Vagina (tissue), 2 donors: Measurements from ENCODE around the gene HM13. TPM values are rescaled to one million over a fixed set of nuclear protein-coding genes. Genes with fewer than 3 reads are reported as not detected.
"Not testable (repeated sequence)": the region's sequence is repeated elsewhere in the genome, so short reads cannot be mapped to it uniquely, and the experiment has no call there.

ENCODE experiments used
- DNase-seq, 2 donors: peaks; one replicate each; pipeline ENCODE4 v3.0.0-alpha.2; 2017; ENCODE audit errors: extremely low spot score in 2 of 2
- H3K27ac ChIP-seq: fragments of 200-600 bp; sonication (generic); one replicate; pipeline ENCODE4 v1.5.1; 2019
- H3K27me3 ChIP-seq: fragments of 200-600 bp; sonication (generic); one replicate; pipeline ENCODE4 v1.5.1; 2019
- H3K36me3 ChIP-seq, 2 donors: fragments of 200-600 bp; sonication (generic); one replicate each; pipeline ENCODE4 v1.5.1; 2017 to 2019
- H3K4me1 ChIP-seq: fragments of 200-600 bp; sonication (generic); one replicate; pipeline ENCODE4 v1.5.1; 2019
- H3K4me3 ChIP-seq, 2 donors: fragments of 200-600 bp; sonication (generic); 1 replicate in 1 of 2; 2 replicates in 1 of 2; pipeline ENCODE4 v1.5.1; 2016 to 2019
- H3K9me3 ChIP-seq: fragments of 200-600 bp; sonication (generic); one replicate; pipeline ENCODE4 v1.5.1; 2019
- POLR2A ChIP-seq, 2 donors: fragments of 450-650 bp; IDR thresholded peaks; one replicate each; pipeline ENCODE4 v1.6.1; 2017; ENCODE audit warnings: antibody characterized with exemption in 2 of 2, mild to moderate bottlenecking in 2 of 2, moderate library complexity in 2 of 2
- POLR2AphosphoS5 ChIP-seq, 2 donors: sonication (generic); formaldehyde crosslinking; IDR thresholded peaks; one replicate each; pipeline ENCODE4 v1.9.0; 2017; ENCODE audit warnings: antibody characterized with exemption in 2 of 2, mild to moderate bottlenecking in 2 of 2, low read depth in 1 of 2; ENCODE audit not compliant: insufficient read depth in 1 of 2
- intact Hi-C: fragments of 100-400 bp; cut with DNase I; formaldehyde crosslinking; loops from one replicate; pipeline ENCODE4 v1.15.1; 2023
- total RNA-seq: library from RNA; depleted of rRNA; stranded (reverse); fragments of >200 nt; gene quantifications from one replicate; pipeline ENCODE4 v1.2.3, GENCODE V29; 2016
- TF ChIP-seq, protein P1 (sequence below), 3 experiments: fragments of 450-650 bp in 2 of 3; fragments of 200-600 bp in 1 of 3; sonication (generic) in 1 of 3; IDR thresholded peaks; one replicate each; pipeline ENCODE4 v1.5.1; 2017 to 2019; ENCODE audit warnings: antibody characterized with exemption in 3 of 3, mild to moderate bottlenecking in 2 of 3, moderate library complexity in 2 of 3

HM13 gene, protein sequence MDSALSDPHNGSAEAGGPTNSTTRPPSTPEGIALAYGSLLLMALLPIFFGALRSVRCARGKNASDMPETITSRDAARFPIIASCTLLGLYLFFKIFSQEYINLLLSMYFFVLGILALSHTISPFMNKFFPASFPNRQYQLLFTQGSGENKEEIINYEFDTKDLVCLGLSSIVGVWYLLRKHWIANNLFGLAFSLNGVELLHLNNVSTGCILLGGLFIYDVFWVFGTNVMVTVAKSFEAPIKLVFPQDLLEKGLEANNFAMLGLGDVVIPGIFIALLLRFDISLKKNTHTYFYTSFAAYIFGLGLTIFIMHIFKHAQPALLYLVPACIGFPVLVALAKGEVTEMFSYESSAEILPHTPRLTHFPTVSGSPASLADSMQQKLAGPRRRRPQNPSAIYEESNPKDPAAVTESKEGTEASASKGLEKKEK
- 77.8 TPM for total RNA-seq

DNA sequence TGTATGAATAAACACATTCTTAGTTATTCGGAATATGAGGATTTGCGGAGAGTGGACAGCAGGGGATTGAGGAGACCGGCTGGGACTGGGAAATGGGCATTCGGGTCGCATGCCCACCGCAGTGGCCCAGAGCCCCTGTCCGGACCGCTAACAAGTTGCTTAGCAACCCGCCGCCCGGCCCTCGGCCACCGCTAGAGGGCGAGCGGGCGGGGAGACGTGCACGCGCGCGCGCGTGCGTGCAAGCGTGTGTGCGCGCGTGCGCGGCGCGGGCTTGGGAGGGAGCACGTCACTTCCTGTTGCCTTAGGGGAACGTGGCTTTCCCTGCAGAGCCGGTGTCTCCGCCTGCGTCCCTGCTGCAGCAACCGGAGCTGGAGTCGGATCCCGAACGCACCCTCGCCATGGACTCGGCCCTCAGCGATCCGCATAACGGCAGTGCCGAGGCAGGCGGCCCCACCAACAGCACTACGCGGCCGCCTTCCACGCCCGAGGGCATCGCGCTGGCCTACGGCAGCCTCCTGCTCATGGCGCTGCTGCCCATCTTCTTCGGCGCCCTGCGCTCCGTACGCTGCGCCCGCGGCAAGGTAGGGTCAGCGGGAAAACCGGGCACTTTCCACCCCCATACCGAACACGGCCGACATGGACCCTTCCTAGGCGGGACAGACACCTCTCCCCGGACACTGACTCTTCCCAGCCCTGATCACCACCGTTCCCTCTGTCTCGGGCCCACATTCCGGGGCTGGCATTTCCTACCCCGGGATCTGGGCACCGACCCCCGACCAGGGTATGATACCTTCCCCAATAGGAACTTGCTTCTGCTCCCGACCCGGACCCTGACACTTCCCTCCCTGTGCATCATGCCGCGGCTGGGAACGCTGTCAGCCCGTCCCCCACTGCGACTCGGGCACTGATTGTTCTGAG, at the start of gene HM13:
Gene HM13 (plus strand): TSS at position 289 of the 918 bp plus-strand sequence. CDS start 110 bp downstream, at position 399.
- Histone ChIP-seq H3K27me3 (no peaks in the 10 kb centered on the region), H3K4me1 (peaks cover 36% of the 10 kb centered on the region)

DNA sequence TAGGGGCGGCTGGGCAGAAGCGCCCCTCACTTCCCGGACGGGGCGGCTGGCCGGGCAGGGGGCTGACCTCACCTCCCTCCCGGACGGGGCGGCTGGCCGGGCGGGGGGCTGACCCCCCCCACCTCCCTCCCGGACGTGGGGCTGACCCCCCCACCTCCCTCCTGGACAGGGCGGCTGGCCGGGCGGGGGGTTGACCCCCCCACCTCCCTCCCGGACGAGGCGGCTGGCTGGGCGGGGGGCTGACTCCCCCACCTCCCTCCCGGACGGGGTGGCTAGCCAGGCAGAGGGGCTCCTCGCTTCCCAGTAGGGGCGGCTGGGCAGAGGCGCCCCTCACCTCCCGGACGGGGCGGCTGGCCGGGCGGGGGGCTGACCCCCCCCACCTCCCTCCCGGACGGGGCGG, 43.3 kb upstream of the HM13 start:
- peaks cover 18% of the 10 kb centered on the region for H3K4me1 ChIP-seq
- DNase-seq, H3K9me3 ChIP-seq, H3K4me3 ChIP-seq, H3K27me3 ChIP-seq, H3K27ac ChIP-seq, H3K36me3 ChIP-seq, intact Hi-C loops: not testable (repeated sequence)

More for the DNA sequence above, at the start of gene HM13:
- Histone ChIP-seq H3K27ac (peak within 1 kb of the TSS; percentile 72), H3K9me3 (no peaks in the 10 kb centered on the region), H3K4me3 (peak within 1 kb of the TSS; percentile 86 to 87), H3K36me3 (no peaks in the 10 kb centered on the region)
- TF ChIP-seq POLR2A (IDR thresholded peaks at IDR 0.05) = peak in 1 of 2 donors; percentile 34
- TF ChIP-seq, protein P1, sequence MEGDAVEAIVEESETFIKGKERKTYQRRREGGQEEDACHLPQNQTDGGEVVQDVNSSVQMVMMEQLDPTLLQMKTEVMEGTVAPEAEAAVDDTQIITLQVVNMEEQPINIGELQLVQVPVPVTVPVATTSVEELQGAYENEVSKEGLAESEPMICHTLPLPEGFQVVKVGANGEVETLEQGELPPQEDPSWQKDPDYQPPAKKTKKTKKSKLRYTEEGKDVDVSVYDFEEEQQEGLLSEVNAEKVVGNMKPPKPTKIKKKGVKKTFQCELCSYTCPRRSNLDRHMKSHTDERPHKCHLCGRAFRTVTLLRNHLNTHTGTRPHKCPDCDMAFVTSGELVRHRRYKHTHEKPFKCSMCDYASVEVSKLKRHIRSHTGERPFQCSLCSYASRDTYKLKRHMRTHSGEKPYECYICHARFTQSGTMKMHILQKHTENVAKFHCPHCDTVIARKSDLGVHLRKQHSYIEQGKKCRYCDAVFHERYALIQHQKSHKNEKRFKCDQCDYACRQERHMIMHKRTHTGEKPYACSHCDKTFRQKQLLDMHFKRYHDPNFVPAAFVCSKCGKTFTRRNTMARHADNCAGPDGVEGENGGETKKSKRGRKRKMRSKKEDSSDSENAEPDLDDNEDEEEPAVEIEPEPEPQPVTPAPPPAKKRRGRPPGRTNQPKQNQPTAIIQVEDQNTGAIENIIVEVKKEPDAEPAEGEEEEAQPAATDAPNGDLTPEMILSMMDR (IDR thresholded peaks at IDR 0.05) = peak; percentile 97 to 99 (median 98)
- TF ChIP-seq POLR2AphosphoS5 (IDR thresholded peaks at IDR 0.05; ENCODE audit: insufficient read depth in 1 of 2, low read depth in 1 of 2) = peak in 1 of 2 donors; percentile 82
- intact Hi-C loops = loop anchor here (5.0 kb wide), 1 partner anchor 52 kb away; no protein-coding TSS in a partner anchor
- no peak for DNase-seq

DNA sequence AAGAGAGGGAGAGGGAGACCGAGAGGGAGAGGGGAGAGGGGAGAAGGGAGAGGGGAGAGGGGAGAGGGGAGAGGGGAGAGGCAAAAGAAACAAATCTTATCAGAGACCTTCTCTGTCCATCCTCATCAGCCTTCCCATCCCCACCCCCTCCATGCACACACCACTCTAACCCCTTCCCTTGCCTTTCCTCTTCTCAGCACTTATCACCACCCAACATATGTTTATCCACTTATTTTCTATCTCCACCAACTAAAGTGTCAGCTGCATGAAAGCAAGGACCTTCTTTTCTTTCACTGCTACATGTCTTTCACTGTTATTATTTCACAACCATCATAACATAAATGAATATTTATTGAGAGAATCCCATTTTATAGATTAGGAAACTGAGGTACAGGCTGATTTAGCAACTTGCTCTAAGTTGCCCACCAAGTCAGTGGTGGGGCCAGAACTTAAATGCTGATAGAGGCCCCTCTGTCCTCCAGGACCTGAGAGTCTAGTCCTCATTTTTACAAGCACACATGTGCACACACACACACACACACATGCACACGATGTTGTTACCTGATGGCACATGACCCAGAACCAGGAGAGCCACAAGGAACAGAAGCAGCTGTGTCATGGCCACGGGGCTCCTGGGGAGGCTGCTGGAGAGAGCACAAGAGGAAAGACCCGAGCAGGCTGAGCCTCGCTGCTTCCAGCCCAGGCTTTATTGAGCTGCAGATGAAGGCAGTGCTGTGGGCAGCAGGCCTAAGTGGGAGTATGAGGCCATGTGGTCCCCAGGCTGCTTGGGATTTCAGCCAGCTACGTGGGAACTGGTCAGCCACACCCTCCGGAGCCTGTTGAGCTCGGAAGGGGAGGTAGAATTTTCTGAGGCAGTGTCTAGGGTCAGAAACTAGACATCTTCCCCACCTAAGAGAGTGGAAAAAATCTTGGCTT, 41.6 kb upstream of the HM13 start:
- Histone ChIP-seq H3K36me3 (no peaks in the 10 kb centered on the region), H3K27ac (peak overlapping the region; percentile 90), H3K4me1 (peaks cover 24% of the 10 kb centered on the region), H3K4me3 (no peak overlapping the region), H3K9me3 (no peaks in the 10 kb centered on the region), H3K27me3 (no peaks in the 10 kb centered on the region)
- TF ChIP-seq, protein P1 (IDR thresholded peaks at IDR 0.05) = no peak
- TF ChIP-seq POLR2AphosphoS5 (IDR thresholded peaks at IDR 0.05; ENCODE audit: insufficient read depth in 1 of 2, low read depth in 1 of 2) (no peak), POLR2A (IDR thresholded peaks at IDR 0.05) (no peak)
- intact Hi-C loops = no loop called here
- DNase-seq = no peak

DNA sequence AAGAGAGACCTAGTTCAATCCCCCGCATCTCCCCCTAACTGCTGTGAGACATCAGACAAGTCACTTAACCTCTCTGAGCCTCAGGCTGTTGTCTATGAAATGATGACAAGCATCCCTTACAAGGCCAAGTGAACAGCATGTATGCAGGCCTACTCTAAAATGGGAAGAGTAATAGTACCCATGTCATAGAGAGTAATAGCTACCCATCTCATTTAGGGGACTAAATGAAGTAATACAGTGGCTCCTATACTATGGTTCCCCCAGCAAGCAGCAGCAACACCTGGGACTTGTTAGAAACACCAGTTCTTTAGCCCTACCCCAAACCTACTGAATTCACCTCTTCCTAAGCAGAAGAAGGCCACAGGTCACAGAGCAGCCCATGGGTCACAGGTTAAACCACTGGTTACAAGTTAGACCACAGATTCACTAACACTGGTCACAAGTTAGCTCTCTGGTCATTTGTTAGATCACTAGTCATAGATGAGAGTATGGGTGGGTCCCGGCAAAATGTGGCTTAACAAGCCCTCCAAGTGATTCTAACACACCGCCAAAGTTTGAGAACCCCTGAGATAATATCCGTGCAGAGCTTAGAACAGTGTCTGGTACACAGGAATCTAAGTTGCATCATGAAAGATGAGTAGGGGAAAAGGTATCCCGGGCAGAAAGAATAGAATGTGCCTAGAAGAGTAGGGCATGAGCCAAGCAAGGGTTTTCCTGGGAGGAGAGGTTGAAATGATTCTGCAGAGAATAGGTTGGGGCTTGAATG, 40.7 kb upstream of the HM13 start:
- no peak overlapping the region for H3K4me3 ChIP-seq
- intact Hi-C loops = no loop called here
- H3K9me3 ChIP-seq = no peaks in the 10 kb centered on the region
- H3K27ac ChIP-seq = peak overlapping the region; percentile 90
- DNase-seq = no peak
- H3K4me1 ChIP-seq = peaks cover 24% of the 10 kb centered on the region
- TF ChIP-seq, protein P1 (IDR thresholded peaks at IDR 0.05) = no peak
- TF ChIP-seq POLR2AphosphoS5 (IDR thresholded peaks at IDR 0.05; ENCODE audit: insufficient read depth in 1 of 2, low read depth in 1 of 2) = no peak
- no peak for TF ChIP-seq POLR2A (IDR thresholded peaks at IDR 0.05)
- H3K36me3 ChIP-seq = no peaks in the 10 kb centered on the region
- no peaks in the 10 kb centered on the region for H3K27me3 ChIP-seq
